Activated CD4-positive, alpha-beta T cell treated with anti-CD3 and anti-CD28 coated beads, Interleukin-2, amount 50 U/mL, for 4 hours (primary cell): ENCODE measurements around the gene TRIM58.

Source experiments
- DNase-seq, 2 experiments: peaks; one replicate each; pipeline ENCODE4 v3.0.0-alpha.2; 2020

TRIM58 gene, protein sequence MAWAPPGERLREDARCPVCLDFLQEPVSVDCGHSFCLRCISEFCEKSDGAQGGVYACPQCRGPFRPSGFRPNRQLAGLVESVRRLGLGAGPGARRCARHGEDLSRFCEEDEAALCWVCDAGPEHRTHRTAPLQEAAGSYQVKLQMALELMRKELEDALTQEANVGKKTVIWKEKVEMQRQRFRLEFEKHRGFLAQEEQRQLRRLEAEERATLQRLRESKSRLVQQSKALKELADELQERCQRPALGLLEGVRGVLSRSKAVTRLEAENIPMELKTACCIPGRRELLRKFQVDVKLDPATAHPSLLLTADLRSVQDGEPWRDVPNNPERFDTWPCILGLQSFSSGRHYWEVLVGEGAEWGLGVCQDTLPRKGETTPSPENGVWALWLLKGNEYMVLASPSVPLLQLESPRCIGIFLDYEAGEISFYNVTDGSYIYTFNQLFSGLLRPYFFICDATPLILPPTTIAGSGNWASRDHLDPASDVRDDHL

DNA sequence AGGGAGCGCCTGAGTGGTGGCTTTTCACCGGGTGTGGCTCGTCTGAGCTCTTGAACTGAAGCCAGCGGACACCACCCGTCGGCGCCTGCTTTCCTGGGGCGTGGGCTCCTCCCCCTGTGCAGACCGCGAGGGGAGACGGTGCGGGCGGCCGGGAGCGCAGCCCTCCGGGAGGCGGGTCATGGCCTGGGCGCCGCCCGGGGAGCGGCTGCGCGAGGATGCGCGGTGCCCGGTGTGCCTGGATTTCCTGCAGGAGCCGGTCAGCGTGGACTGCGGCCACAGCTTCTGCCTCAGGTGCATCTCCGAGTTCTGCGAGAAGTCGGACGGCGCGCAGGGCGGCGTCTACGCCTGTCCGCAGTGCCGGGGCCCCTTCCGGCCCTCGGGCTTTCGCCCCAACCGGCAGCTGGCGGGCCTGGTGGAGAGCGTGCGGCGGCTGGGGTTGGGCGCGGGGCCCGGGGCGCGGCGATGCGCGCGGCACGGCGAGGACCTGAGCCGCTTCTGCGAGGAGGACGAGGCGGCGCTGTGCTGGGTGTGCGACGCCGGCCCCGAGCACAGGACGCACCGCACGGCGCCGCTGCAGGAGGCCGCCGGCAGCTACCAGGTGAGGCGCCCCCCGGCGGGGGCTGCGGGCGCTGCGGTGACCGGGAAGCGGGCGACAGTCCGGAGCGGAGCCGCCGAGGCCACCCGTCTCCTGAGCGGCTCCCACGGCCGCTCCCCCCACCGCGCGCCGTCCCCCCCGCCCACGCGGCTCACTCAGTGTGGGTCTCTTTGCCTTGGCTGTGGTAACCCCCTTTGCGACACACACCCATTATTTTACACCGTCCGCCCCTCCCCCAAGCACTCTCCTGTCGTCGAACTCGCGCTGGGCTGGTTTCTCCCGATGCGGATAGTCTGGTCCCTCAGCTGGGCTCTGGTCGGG is at the start of gene TRIM58:
Gene TRIM58 (plus strand): TSS at position 119 of the 916 bp plus-strand sequence. CDS start 60 bp downstream, at position 179.
- DNase-seq, result no peak

DNA sequence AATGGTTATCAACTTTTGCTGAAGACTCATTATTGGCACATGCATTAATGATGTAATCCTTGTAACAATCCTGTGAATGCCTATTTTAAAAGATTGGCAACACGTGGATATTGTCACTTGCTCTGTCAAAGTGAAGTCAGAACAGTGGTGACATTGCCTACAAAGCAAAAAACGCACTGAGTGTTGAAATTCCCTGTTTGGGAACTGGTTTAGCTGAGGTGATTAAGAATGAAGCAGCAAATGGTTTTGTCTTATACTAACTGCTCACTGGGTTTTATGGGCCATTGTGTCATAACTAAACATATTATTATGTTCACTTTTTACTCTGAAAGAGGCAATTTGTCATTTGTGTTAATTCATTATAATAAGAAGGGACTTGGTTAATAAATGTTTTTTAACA is 44.4 kb upstream of the TRIM58 start:
- no peak for DNase-seq

DNA sequence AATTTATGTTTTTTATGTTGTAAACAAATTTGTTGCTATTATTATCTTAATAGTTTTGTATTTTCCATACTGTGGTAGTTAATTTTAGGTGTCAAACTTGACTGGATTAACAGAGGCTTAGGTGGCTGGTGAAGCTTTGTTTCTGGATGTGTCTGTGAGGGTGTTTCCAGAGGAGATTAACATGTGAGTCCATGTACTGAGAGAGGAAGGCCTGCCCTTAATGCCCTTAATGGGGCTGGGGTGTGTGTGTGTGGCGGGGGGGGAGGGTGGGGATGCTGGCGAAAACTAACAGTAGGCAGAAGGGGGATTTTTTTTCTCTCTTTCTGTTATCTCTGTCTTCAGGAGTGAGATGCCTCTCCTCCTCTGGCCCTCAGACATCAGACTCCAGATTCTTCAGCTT is 34.9 kb upstream of the TRIM58 start:
- DNase-seq, result no peak

DNA sequence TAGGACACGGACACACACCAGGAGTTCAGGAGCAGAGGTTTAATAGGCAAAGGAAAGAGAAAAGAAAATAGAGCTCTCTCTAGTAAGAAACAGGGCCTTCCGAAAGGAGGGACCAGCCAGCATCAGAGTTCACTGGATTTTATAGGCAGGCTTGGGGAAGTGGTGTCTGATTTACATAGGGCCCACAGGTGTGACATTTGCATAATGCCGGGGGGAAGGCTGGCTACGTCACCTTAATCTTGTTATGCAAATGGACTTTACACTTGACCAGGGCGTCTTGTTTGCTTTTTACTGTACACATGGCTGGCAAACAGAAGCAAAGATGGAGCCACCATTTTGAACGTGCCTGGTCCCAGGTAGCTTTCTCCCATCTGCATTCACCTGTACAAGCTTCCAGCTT is 33.0 kb upstream of the TRIM58 start, which contains the start of gene OR14A16:
Gene OR14A16 (minus strand): TSS at position 97 of the 400 bp plus-strand sequence. CDS start 8,390 bp downstream, outside the sequence.
- no peak for DNase-seq

DNA sequence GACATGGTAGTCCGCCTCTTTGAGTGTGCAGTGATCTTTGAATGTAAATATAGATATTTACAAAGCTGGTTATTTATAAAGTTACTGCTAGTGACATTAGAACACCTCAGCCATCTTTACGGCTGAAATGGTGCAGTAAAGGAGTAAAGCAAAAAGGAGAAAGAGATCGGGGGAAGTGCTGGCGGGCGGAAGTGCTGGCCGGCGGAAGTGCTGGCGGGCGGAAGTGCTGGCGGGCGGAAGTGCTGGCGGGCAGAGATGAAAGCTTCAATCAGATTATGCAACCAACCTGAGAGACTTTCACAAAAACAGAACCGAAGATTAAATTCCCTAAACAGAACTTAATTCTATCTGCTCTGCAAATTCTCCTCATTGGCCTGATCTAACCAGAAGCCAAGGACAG is 31.6 kb upstream of the TRIM58 start:
- DNase-seq, result no peak

DNA sequence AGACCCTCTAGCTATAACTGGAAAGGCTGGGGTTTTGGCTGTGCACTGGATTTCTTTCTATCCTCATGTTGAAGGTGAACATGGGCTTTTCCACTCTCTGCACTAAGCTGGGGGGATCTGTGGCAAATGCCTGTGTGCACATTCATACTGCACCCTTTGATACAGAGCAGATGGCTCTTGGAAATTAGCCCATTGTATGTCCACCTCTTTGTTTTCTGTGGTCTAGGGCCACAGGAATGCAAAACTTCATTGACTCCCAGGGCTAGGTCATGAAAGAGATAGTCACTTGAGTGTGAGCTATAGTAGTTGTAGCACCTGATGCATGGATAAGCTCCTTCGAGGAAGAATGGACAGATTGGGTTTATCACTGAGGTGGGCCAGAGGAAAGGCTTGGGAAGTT is 27.3 kb upstream of the TRIM58 start:
- DNase-seq, result no peak

DNA sequence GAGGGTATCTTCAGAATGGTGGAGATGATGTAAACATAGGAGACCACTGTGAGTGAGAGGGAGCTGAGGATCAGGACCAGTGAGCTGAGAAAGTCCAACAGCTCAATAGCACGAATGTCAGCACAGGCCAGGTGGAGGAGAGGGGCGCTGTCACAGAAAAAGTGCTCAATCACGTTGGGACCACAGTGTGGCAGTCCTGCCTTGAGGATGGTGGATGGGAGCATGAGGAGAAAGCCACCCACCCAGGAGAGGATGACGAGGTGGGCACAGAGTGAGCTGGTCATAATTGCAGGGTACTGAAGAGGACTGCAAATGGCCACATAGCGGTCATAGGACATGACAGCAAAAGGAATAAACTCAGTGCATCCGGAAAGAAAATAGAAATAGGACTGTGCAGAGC is 23.4 kb upstream of the TRIM58 start:
- no peak for DNase-seq

DNA sequence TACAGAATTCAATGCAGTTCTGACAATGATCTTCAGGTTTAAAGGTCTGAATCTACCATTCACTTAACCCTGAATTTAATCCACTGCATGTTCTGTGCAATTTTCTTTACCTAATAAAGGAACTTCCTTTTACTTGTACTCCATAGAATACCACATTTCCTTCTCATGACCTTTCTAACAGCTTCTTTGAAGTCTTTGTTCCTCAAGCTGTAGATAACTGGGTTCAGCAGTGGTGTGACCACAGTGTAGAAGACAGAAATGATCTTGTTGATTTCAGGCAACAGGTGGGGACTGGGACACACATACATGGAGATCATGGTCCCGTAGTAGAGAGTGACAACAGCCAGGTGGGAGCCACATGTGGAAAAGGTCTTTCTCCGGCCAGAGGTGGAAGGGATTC is 16.2 kb upstream of the TRIM58 start:
- DNase-seq, result no peak

DNA sequence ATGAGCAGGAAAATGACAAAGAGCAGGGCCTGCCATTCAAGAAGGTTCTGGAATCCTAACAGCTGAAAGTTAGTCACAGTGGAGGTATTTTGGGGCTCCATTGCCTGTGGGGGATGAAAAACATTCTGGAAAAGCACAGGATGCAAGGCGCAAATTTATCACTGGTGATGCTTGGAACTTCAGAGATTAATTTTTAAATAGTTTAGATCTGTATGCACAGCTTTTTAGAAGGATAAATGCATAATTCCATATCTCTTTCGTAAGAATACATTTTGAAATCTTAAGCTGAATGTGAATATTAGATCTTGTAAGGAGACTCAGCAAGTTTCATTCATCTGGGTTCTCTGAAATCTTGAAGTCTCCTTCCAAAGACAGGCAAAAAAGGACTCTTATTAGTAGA is 15.2 kb upstream of the TRIM58 start, which contains the start of gene OR11L1:
Gene OR11L1 (minus strand): TSS at position 101 of the 400 bp plus-strand sequence. CDS start 0 bp downstream, at position 101.
- DNase-seq, result no peak

DNA sequence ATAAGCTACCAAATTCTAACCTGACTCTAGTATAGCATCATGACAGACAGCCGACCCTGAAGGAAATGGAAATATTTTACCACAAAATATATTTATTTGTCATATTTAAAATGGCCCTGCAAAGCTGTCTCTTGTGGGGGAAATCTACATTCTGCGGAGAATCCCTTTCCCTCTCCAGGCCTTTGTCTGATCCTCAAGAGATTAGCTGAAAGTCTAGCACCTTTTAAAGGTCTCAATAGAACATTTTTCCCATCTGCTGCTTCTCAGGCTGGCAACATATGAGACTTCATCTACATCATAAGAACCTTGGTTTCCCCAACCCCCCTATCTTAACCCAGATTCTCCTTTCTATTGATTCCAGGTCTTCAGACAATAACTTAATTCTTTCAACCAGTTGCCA is 13.6 kb upstream of the TRIM58 start:
- no peak for DNase-seq

DNA sequence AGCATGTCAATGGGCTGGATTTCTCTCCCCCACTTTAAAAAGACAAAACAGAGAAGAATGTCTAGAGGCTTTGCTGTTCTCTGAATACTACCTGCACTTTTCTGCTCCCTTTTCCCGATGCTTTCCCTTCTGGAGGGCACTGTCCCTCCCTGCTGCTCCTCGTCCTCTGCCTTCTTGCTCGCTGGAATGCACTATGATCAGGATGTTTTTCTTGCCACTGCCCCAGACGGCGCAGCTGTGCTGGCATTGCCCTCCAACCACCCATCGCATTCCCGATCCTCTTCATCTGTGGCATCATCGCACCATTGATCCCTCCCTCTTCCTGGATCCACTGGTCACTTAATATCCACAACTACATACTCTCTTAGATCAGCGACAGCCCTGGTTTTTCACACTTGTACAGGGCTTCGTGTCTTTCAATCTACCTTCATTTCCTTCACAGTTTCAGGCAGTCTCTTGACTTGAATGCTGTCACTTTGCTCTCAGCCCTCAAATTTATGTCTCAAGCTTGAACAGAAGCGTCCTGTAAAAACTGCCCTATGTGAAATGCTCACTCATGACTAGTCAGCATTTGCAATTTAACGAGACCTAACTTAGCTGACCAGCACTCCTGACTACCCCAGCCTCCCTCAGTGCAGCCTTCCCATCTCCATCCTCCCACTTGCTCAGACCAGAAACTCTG is 11.8 kb upstream of the TRIM58 start:
- DNase-seq, result no peak

DNA sequence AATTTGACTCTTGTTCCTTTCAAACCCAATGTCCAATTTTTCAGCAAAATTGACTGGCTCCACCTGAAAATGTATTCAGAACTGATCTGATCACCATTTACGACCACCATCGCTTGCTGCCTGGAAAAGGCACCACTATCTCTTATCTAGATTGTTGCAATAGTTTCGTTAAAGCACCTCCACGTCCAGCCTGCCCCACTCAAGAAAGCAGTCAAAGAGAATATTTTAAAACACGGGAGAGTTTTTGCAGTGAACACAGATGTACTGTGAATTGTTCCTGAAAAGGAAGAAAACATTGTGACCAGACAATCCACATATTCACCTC is 11.3 kb upstream of the TRIM58 start:
- DNase-seq, result no peak

DNA sequence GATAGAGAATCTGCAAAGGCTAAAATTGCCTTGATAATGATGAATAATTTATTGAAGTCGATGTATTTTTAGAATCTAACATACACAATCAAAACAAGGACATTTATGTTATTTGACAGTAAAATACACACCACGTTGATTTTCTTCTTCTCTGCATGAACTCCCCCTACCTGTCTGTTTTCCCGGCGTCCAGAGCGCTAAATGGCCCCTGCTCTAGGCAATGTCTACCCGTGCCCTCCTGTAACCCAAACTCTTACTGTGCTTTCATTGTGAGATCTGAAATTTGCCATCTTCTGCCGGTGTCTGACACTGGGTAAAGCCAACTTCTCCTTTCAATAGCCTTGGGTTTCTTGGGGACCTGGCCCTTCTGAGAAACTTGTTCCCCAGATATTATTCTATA is 8.6 kb upstream of the TRIM58 start:
- DNase-seq, result no peak

DNA sequence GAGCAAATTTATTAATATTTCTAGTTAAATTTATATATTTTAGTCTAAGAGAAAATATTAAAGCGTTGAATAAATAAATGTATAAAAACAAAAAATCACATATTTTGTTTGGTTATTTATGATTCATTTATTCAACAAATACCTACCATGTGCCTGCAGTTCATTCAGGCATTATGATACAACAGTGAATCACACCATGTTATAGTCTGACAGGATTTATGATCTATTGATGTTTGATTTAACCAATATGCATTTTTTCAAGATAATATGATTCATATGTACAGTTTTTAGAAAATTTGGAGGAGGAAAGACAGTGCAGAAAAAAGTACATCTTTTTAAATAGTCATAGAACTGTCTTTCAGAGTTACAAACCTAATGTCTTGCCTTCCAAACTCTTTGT is 7.4 kb upstream of the TRIM58 start:
- no peak for DNase-seq

DNA sequence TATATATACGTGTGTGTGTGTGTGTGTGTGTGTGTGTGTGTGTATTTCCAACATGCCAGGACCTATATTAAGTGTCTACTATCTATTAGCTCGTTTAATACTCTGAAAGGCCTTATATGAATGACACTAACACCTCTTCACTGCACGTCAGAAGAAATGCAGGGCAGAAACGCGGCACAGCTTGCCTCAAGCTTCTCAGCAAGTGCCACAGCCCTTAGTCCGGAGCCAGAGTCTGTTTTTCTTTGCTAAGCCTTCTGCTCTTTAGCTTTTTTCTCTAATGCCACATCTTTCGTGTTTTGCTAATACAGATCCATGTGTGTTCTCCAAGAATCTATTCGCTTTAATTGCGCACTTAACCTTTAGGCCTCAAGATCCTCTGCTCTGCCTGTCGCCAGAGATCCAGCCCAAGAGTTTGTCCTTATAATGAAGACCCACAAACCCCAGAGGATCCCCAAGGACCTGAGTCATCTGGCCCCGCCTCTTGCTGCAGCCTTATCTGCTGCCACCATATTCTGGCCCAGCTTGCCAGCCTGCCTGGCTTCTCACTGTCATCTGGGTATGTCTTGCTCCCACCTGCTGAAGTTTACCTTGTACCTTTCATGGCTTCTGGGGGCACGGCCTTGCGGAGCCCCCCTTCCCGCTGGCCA is 2.0 kb upstream of the TRIM58 start:
- DNase-seq, result no peak

DNA sequence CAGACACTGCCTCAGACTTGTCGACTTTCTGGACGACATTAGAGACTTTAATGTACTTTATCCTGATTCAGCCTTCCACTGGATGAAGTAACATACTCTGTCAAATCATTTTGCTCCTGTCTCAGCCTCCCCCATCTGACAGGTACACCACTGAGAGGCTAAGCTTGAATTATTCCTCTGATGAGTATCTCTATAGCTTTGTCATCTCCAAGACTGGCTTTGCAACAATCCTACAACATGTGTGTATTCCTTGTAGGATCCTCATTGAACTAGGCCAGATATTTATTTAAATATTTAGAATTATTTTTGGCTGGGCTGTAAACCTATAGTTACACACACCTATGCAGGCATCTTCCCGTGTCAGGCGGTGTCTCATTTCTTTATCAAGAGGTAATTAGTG is 1.1 kb upstream of the TRIM58 start:
- DNase-seq, result no peak

DNA sequence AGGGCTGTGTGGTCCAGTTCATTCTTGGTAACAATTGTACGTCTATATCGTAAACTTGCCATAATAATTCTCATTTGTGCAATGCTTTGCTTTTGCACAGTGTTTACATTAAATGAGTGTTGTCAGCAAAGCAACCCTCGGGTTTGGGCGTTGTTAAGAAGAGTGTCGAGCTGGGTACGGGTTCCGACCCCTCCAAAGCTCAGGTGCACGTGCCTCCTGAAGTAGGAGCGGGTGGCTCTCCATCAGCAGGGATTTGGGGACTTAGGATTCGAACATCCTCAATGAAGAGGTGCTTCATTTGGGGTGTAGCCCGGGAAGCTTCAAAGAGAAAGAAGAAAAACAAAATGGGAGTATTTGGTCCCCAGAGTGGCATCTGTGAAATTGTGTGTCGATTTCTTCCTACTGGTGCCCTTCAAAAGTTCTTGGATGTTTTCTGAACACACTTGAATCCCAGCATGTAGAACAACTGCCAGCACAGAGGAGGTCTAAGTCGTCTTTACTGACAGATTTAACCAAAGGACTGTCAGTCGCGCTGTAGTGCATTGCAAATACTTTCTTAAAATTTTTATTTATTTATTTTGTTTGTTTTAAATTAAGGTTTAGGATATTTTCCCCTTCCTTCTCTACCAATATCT is 1.1 kb downstream of the TRIM58 start:
- DNase-seq, result no peak

DNA sequence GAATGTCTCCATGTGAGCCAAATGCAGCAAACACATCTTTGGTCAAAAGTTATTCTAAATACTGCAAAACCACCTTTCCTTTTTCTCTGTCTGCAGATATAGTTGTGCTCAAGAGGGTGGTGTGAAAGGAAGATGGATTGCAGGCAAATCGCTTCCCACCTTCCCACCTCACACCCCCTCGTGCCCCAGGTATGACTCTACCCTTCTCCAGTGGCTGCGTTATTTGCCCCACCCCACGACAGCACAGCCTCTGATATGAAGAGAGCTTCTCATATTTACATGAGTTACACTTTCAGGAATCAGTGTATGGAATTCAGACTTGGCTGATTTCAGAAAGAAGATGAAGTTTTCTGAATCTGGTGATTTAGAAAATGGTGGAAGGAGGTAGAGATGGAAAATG is 5.8 kb downstream of the TRIM58 start:
- DNase-seq, result no peak

DNA sequence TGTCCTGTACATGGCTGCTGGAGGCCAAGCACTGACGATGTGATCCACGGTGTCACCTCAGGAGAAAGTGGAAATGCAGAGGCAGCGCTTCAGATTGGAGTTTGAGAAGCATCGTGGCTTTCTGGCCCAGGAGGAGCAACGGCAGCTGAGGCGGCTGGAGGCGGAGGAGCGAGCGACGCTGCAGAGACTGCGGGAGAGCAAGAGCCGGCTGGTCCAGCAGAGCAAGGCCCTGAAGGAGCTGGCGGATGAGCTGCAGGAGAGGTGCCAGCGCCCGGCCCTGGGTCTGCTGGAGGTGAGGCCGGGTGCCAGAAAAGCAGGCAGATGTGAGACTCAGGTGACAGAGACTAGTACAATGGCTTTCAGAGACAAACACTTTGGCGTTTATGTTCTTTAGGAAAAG is 7.7 kb downstream of the TRIM58 start:
- no peak for DNase-seq

DNA sequence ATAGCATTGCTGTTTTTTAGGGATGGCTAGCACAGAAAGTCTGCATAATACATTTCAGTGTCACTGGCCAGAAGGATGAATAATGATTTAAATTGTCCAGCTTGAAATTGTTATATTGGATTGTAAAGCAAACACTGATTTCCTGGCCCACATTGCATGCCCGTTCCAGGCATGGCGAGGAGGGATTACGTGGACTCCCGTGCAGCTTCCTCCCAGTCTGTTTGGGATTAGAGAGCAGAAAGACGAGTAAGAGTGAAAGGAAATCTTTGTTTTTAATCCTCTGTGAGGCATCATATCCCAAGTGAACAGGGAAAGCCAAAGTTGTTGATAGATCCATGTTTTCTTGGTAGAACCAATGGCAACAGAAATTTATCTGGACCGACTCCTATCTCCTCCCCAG is 8.4 kb downstream of the TRIM58 start:
- DNase-seq, result no peak

DNA sequence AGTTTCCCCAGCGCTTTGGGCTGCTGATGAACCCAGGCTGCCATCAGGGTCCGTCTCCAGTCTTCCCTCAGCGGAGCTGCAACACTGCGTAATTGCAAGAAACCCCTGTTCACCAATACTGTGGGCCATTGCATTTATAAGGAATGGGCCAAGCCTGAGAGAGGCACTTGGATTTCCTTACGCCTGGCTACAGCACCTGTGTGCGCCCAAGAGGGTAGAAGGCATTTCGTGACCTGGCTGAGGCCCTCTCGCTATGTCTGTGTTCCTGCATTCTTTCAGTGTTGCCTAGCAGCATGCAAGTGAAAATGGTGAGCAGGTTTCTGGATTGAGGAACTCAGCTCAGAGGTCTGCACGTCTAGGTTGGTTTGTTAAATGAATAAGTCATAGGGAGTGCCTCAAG is 26.4 kb downstream of the TRIM58 start:
- no peak for DNase-seq

DNA sequence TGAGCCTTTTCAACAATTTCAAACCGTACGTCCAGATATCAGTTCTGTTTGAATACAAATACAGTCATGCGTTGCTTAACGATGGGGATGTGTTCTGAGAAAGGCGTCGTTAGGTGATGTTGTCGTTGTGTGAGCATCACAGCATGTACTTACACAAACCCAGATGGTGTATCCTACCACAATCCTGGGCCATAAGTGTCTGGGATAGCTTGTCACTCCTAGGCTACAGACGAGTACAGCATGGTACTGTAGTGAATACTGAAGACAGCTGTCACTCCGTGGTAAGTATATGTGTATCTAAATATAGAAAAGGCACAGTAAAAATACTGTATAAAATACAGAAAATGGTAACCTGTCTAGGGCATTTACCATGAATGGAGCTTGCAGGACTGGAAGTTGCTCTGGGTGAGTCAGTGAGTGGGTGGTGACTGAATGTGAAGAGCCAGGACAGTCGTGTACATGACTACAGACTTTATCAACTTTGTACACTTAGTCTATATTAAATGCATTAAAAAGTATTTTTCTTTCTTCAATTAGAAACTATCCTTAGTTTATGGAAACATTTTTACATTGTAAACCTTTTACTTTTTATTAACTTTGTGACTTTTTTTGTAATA is 27.9 kb downstream of the TRIM58 start:
- DNase-seq, result no peak
